C4-2B (cell line): ENCODE data around the gene RAB3B.

ENCODE experiments used
- H3K27ac ChIP-seq: fragments of 450-650 bp; 2 replicates; pipeline ENCODE4 v1.5.1; 2017
- ZFX ChIP-seq: fragments of 450-650 bp; IDR thresholded peaks from 2 replicates; pipeline ENCODE4 v1.6.1; 2017
- TF ChIP-seq, protein P1 (sequence below): fragments of 450-650 bp; conservative IDR thresholded peaks from 2 replicates; pipeline ENCODE4 v1.5.1; 2017; ENCODE audit warnings: mild to moderate bottlenecking

The RAB3B gene

DNA sequence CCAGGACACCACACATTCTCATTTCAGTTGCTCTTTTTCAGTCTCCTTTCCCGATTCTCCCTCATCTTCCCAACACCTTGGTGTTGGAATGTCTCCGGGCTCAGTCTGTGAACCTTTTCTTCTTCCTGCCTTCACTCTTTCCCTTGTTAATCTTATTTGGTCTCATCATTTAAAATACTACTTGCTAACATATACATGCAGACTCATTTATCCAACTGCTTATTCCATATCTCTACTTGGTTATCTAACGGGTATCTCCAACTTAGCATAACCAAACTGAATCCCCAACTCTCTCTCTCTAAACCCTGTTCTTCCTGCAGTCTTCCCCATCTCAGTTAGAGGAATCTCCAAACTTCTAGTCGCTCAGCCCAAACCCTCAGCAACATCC is 26.2 kb downstream of the RAB3B start:
- no peak overlapping the region for H3K27ac ChIP-seq
- TF ChIP-seq ZFX, result no peak
- TF ChIP-seq, protein P1, sequence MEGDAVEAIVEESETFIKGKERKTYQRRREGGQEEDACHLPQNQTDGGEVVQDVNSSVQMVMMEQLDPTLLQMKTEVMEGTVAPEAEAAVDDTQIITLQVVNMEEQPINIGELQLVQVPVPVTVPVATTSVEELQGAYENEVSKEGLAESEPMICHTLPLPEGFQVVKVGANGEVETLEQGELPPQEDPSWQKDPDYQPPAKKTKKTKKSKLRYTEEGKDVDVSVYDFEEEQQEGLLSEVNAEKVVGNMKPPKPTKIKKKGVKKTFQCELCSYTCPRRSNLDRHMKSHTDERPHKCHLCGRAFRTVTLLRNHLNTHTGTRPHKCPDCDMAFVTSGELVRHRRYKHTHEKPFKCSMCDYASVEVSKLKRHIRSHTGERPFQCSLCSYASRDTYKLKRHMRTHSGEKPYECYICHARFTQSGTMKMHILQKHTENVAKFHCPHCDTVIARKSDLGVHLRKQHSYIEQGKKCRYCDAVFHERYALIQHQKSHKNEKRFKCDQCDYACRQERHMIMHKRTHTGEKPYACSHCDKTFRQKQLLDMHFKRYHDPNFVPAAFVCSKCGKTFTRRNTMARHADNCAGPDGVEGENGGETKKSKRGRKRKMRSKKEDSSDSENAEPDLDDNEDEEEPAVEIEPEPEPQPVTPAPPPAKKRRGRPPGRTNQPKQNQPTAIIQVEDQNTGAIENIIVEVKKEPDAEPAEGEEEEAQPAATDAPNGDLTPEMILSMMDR, result no peak

DNA sequence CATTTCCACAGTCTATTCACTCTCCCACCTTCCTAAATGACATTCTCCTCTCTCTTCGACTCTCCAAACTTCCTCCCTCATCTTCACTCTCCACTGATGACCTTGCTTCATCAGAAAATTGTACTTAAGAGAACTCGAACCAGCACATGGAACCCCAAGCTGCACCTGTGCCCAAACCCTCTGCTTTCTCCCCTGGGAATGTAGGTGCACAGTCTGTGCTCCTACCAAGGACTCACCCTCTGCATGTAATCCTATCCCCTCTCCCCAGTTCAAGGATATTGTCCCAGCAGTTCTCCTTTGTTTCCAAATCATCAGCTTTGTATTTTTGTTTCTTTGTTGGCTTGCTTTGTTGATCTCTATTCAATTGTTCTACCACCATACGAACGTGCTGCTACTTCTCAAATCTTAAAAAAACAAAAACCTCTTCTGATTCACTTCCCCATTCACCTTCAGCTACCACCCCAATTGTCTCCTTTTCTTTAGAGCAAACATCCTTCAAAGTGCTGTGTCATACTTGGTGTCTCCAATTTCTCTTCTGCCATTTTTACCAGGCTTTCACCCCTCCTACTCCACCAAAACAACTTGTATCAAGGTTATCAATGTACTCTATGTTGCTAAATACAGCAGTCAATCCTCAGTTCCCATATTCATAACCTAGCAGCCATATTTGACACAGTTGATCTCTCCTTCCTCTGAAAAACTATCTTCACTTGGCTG is 26.8 kb downstream of the RAB3B start:
- H3K27ac ChIP-seq, result no peak overlapping the region
- TF ChIP-seq ZFX, result no peak
- TF ChIP-seq, protein P1, result no peak

DNA sequence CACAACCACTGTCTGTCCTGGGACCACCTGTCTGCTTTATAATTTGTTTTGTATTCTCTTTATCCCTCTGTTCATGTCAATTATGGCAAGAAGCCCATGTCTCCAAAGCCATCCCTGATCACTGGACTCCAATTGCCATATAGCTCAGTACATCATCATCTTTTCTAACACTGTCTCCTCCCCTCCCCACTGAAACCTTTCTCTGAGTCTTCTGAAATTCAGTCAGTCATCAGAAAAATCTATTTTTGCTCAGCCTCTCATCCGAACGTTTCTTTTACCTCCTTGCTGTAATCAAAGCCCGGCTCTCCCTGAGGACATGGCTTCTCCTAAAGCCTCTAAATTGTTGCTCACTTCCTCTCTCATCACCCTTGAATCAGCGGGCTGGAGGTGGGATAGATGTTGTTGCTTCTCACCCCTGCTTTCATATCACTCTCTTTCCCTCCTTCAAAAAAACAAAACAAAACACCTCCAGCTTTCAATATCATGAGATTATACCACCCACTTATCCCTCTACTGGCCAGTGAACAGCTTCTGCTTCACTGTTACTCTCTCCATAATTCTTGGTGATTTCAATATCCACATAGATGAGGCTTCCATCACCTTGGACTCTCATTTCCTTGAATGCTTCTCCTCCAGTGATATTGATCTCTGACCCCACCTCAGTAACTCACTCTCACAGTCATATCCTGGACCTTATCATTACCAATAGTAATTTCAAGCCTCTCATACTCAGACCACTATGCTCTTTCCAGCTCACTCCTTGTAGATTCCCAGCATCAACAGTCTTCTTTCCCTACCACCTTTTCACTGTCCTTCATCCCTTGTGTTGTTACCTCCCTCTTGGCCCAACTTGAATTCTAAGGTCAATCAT is 27.8 kb downstream of the RAB3B start:
- H3K27ac ChIP-seq, result no peak overlapping the region
- TF ChIP-seq ZFX, result no peak
- TF ChIP-seq, protein P1, result no peak

DNA sequence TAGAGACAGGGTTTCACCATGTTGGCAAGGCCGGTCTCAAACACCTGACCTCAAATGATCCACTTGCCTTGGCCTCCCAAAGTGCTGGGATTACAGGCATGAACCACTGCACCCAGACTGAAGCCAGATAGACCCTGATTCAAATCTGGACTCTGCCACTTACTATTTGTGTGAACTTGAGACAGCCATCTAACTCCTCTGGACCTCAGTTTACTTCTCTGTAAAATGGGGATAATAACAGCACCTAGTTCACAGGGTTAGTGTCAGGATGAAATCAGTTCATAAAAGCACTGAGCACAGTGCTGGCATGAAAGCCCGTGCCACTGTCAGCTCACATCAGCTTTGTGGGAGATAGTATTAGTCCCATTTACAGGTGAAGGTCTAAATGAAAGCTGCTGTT is 28.5 kb downstream of the RAB3B start:
- no peak overlapping the region for H3K27ac ChIP-seq
- no peak for TF ChIP-seq ZFX
- TF ChIP-seq, protein P1, result no peak

DNA sequence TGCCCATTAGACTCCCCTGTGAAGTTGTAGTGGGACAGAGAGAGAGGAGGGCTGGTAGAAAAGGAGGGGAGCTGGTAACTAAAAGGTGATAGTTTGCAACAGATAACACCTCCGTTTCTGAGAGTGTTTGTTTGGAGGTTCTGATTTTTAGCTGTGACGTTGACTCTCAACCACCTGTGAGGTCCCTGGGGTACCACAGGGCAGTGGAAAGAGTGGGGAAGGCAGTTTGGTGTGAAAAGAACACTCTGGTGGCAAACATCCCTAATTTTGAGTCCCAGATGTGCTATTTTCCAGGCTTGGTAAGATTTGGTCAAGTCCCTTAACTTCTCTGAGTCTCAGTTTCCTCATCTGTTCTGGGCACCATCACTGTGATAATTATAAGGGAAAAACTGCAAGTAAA is 29.3 kb downstream of the RAB3B start:
- no peak overlapping the region for H3K27ac ChIP-seq
- no peak for TF ChIP-seq ZFX
- TF ChIP-seq, protein P1, result no peak

DNA sequence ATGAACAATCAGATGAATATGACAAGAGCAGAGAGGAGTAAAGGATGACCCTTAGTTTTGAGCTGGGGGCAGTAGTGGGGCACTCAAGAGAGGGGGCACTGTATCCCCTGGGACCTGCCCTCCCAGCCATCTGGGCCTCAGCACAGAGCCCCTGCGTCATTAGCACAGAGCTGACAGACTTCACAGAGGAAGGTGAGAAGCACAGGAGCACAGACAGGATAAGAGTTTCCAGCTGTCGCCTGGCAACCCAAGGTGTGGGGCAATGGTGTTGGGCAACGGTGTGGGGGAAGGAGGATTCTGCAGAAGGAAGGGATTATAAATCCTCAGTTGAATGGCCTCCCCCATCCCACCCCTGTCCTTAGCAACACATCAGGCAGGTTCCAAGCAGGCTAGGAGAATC is 30.2 kb downstream of the RAB3B start:
- TF ChIP-seq, protein P1, result no peak
- TF ChIP-seq ZFX, result no peak
- no peak overlapping the region for H3K27ac ChIP-seq

DNA sequence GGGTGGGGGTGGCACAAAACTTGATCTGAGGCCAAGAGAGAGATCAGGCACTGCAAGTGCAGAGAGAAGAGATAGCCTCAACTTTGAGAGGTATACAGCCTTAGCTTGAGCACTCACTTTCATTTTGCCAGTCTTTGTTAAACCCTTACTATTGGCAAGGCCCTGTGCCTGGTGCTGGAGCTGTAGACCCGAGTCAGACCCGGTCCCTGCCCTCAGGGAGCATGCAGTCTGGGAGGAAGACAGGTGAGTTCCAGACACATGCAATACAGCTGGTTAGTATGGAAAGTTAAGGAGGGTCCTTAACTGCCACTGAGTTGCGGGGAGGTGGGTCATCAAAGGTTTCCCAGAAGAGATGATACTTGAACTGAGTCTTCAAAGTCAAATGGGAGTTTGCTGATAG is 31.7 kb downstream of the RAB3B start:
- H3K27ac ChIP-seq, result no peak overlapping the region; the same call in 1 of the 2 replicates
- TF ChIP-seq ZFX, result no peak
- TF ChIP-seq, protein P1, result no peak
